Measurements from ENCODE around the gene LHFPL6.

The LHFPL6 gene

GRCh38 chr13:39336207-39336606 is 266.8 kb downstream of the LHFPL6 start:
- DNase-seq, result no peak

DNA sequence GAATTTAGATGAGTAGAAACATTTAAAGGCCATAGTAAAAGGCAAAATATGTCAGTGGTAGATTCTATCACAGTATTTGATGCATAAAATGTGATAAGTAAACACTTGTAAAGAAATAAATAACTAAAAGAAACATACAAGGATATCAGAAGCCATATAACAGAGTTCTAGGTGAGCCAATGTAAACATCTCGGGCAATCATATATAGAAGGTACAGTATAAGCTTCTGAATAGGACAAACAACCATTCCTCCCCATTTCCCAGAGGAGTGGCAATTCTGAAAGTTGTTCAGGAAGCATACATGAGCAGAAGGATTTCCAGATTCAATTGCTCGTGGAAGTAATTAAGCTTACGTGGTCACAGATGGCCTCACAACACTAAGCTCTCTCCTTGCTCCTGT is 267.3 kb downstream of the LHFPL6 start:
- no peak for DNase-seq

DNA sequence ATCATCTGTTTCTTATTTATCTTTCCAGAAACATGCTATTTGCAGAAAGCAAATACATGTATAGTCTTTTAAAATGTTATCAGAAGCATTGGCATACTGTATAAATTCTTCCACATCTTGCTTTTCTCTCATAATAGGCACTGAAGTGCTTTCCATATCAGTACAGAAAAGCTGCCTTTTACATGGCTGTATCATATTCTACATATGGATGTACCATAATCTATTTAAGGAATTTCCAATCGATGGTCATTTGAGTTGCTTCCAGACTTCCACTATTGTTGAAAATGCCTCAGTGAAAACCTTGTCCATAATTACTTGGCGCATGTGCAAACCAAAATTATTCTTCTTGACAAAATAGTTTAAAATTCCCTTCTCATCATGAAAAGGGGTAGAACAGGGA is 272.5 kb downstream of the LHFPL6 start:
- no peak for DNase-seq

- DNase-seq, result no peak
Measured at GRCh38 chr13:39329182-39329639, 273.8 kb downstream of the LHFPL6 start.

DNA sequence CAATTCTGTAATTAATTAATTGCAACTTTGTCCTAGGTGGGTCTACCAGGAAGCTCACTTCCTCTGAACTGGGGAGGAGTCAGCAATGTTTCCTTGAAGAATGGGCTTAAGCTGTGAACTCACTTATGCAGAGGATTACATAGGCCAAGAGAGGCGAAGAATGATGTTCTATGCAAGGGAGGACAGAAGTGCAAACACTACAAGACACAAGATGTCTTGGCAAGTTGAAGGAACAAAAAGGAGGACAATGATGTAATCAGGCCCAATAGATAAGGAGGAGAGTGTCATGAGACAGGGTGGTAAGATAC is 275.9 kb downstream of the LHFPL6 start:
- no peak for DNase-seq

DNA sequence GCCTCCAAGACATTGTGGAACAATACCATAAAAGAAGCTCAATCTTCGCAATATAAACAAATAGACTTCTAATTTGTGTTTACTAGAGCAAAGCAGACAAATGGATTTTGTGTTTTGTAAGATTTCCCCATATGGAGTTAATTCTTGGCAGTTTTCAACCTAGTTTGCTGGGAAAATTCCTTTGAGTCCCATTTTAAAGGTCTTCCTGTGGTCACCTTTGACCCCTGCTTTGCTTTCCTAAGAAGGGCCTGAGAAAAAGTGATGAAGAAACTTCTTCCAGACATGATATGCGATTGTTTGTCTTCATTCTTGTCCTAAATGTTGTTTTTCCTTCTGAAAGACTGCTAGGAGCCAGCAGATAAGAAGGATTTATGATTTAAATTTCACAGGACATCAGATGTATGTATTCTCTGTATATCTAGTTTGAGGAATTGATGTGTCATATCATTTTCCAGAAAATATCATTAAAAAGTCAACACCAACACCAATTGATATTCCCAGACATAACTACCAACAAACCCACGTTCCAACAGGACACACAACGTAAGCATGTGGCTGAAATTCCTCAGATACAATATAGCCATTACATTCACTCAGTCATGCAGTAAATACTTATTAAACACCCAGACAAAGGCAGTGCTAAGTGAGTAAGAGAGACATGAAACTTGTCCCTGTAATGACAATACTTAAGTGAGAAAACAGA is 276.4 kb downstream of the LHFPL6 start:
- no peak for DNase-seq

DNA sequence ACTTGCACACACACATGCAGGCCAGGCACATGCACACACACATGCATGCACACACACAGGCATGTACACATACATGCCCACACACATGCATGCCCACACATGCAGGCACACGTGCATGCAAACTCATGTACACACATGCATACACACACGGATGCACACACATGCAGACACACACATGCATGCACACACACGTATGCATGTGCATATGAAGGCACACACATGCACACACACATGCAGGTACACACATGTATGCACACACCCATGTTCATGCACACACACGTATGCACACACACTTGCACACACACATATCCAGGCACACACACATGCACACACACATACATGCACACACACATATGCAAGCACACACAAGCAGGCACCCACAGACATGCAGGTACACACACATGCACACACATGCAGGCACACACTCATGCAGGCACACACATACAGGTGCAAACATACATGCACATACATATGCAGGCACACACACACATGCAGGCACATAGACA is 278.1 kb downstream of the LHFPL6 start:
- no peak for DNase-seq

- DNase-seq, result no peak
Measured at GRCh38 chr13:39322836-39323585, 280.0 kb downstream of the LHFPL6 start.

DNA sequence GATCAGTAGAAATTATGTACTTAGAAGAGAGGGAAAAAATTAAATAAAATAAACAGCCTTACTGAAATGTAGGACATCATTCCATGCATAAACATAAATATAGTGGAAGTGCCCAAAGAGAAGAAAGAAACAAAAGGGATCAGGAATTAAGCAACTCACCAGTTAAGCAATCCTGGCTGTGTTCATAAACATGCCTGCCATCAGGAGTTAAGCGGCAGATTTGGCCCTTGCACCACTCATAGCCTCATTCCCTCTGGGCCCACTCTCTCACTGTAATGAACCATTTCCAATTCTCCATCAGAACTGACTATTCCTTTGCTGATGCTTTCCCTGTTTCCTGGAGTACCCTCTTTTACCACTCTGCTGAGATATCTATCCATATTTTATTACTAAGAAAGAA is 281.4 kb downstream of the LHFPL6 start:
- no peak for DNase-seq

GRCh38 chr13:39318161-39318560 is 284.8 kb downstream of the LHFPL6 start:
- no peak for DNase-seq

GRCh38 chr13:39317291-39317690 is 285.7 kb downstream of the LHFPL6 start:
- DNase-seq, result no peak

GRCh38 chr13:39315796-39316195 is 287.2 kb downstream of the LHFPL6 start:
- DNase-seq, result no peak

- no peak for DNase-seq
Measured at GRCh38 chr13:39313721-39314120, 289.3 kb downstream of the LHFPL6 start.

DNA sequence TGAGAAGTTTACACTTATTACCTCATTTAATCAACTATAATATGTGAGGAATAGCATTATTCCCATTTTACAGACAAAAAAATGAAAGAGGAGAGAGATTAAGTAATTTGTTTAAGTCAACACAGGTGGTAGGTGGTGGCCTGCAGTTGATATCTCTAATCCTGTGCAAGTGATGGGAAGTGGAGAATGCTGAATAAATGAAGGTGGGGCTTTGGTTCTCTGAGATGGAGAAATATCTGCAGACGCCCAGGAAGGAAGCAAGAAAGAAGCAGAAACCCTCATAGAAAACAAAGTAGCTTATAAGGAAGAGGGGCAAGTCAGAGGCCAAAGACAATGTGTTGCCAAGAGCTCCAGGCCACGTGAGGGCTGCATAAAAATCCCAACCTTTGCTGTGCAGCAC is 290.4 kb downstream of the LHFPL6 start:
- no peak for DNase-seq

DNA sequence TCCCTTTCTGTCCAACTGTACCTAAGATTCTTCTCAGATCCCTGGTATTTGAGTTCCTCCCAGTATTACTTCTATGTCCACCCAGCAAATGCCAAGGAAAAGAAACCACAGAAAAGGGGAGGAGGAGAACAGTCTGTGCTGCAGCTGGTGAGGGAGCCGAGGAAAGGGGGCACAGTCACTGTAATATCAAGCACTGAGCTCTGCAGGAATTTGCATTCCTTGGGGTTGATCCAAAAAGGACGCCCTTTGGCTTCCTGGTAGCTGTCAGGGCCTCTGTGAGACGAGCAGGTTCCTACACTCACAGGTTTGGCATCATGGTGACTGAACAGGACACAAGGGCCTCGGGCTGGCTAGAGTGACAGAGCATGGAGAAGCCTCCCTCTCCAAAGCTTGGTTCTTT is 291.4 kb downstream of the LHFPL6 start:
- DNase-seq, result no peak

DNA sequence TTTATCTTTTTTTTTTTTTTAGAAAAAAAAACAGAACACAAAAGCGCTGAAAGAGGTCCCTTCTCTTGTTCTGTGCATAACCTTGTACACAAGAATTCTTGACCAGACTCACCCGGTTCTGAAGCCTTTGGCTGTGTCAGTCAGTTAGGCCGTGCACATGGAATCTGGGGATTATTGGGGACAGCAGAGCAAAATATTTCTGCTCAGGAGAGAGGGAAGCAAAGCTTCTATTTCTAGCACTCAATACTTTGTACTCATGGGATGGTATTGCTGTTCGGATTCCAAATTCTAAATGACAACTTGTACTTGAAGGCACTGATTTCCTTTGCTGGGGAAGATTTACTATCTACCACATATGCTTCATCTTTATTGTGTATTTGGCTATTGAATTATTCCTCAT is 292.0 kb downstream of the LHFPL6 start:
- DNase-seq, result no peak

DNA sequence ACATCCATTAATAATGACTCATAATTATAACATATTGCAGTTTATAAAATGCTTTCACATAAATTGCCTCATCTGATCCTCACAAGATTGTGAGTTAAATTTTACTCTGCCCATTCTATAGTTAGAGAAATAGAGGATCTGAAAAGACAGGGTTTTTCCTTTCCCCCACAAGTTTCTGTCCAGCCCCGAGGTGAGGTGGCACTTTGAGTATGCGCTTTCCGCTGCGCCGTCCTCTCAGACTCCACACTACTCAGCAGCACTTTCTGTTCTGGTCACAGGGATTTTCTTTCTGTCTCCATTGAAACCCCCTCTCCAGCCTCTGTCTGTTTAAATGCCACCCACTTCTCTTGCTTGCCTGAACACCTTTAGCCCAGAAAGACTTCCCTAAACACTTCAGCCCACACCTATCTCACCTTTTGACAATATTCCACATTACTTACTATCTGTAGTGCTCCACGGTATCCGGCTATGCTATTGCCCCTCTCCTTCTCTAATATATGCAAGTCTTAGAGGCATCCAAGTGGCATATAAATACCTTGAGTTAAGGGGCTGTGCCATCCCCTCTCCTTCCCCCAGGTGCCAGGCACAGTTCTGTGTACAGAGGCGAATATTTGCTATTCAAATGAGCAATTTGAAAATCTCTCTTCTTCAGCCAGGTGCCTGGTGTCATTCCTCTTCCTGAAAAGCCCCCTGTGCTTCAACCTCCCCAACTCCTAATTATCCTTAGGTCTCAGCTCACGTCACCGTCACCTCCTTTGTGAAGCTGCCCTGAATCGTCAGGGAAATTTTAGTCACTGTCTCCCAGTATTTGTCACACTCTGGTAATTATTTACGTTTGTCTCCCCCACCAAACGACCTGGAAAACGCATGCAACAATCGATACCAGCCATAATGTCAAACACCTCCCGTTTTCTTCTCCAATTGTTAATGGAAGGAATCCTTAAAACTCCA is 296.1 kb downstream of the LHFPL6 start:
- no peak for DNase-seq

DNA sequence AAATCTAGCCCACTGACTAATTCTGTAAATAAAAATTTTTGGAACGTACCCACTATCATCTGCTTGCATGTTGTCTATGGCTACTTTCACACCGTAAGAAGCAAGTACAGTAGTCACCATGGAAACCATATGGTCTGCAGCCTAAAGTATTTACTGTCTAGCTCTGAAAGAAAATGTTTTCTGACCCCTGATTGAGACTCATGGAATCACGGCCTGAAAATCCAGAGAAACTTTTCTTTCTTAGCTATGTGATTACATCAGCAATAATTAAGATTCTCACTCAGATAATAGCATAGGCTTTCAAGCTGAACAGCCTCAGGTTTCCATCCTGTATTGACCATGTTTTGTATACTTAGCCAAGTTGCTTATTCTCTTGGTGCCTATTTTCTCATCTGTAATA is 300.2 kb downstream of the LHFPL6 start:
- DNase-seq, result no peak

DNA sequence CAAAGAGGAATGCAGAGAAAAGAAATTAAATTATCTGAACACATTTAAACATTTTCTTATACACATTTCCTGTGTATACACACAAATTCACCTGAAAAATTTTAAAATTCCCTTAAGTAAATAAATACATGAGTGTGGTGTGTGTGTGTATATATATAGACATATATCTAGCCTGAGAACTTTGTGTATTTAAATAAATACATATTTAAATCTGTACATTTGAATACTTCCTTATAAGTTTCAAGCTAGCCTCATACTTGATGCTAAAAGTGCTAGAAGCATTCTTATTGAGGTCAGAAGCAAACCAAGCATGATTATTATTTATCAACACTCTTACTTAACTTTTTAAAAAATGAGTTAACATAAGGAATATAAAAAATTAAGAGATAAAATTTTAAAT is 304.0 kb downstream of the LHFPL6 start:
- DNase-seq, result no peak

- no peak for DNase-seq
Measured at GRCh38 chr13:39297664-39298171, 305.3 kb downstream of the LHFPL6 start.

DNA sequence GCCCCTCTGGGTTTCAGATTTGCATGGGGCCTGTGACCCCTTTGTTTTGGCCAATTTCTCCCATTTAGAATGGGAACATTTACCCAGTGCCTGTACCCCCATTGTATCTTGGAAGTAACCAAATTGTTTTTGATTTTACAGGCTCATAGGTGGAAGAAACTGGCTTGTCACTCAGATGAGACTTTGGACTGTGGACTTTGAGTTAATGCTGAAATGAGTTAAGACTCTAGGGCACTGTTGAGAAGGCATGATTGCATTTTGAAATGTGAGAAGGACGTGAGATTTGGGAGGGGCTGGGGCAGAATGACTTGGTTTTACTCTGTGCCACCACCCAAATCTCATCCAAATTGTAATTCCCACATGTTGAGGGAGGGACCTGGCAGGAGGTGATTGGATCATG is 306.0 kb downstream of the LHFPL6 start:
- DNase-seq, result no peak

- no peak for DNase-seq
Measured at GRCh38 chr13:39296193-39296592, 306.8 kb downstream of the LHFPL6 start.

All from activated CD4-positive, CD25-positive, alpha-beta regulatory T cell treated with anti-CD3 and anti-CD28 coated beads, Interleukin-2, amount 50 U/mL, for 72 hours (primary cell).